NB4 (cell line): ENCODE results near the gene KCNK15.

Experiments
- MYC ChIP-seq: IDR thresholded peaks from 2 replicates; pipeline ENCODE4 v1.6.1; 2011; ENCODE audit warnings: low read depth, low read length
- POLR2A ChIP-seq: IDR thresholded peaks from 2 replicates; pipeline ENCODE4 v1.6.1; 2011; ENCODE audit warnings: mild to moderate bottlenecking; ENCODE audit not compliant: insufficient read length; ENCODE audit errors: extremely low read depth
- TF ChIP-seq, protein P1 (sequence below): IDR thresholded peaks from 2 replicates; pipeline ENCODE4 v1.6.1; 2011; ENCODE audit warnings: low read depth, low read length
- TF ChIP-seq, protein P2 (sequence below): IDR thresholded peaks from one replicate; pipeline ENCODE4 v1.5.1; 2012; ENCODE audit warnings: low read depth, low read length

DNA sequence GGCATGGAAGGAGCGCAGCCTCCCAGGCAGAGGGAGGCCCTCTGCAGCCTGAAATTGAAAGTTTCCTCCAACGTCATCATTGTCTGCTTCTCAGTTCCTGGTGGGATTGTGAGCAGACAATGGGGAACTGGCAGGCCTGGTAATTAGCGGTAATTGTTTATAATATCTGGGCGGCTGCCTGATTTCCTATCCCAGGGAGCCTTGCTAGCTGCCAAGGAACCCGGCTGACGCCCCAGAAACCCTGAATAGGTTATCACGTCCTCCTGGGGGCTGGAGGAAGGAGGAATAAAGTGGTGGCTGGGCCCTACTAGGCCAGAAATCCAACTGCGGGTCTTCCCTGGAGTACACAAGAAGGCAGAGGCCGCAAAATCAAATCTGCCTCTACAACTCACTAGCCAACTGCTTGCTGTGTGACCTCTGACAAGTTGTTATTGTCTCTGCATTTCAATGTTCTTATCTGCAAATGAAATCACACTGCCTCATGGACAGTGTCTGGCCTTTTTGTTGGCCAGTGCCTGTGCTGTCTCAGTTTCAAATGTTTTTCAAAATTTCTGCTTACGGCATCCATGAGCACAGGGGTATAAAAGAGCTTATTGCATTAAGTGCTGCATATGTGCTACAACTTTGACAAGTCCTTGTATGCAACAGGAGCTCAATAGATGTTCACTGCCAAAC lies 16.9 kb downstream of the KCNK15 start:
- TF ChIP-seq POLR2A, result no peak
- TF ChIP-seq, protein P1, sequence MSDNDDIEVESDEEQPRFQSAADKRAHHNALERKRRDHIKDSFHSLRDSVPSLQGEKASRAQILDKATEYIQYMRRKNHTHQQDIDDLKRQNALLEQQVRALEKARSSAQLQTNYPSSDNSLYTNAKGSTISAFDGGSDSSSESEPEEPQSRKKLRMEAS, result no peak
- TF ChIP-seq, protein P2, sequence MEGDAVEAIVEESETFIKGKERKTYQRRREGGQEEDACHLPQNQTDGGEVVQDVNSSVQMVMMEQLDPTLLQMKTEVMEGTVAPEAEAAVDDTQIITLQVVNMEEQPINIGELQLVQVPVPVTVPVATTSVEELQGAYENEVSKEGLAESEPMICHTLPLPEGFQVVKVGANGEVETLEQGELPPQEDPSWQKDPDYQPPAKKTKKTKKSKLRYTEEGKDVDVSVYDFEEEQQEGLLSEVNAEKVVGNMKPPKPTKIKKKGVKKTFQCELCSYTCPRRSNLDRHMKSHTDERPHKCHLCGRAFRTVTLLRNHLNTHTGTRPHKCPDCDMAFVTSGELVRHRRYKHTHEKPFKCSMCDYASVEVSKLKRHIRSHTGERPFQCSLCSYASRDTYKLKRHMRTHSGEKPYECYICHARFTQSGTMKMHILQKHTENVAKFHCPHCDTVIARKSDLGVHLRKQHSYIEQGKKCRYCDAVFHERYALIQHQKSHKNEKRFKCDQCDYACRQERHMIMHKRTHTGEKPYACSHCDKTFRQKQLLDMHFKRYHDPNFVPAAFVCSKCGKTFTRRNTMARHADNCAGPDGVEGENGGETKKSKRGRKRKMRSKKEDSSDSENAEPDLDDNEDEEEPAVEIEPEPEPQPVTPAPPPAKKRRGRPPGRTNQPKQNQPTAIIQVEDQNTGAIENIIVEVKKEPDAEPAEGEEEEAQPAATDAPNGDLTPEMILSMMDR, result no peak
- no peak for TF ChIP-seq MYC
